ENCODE results near the gene TTC7B. TPM values are rescaled to one million over a fixed set of nuclear protein-coding genes. Genes with fewer than 3 reads are reported as not detected.

The TTC7B gene
- total and polyA plus RNA-seq, 2 of the 8 experiments (the other 6 are each of a cell fraction or from before 2014, with no cell fraction given) = 23.7 to 34.0 TPM

GRCh38 chr14:90760078-90760444 is 56.2 kb downstream of the TTC7B start (continued):
- TF ChIP-seq ZNF274 (IDR thresholded peaks at IDR 0.05; ENCODE audit: borderline replicate concordance, extremely low read depth, low read length) (no peak), SIN3A (conservative IDR thresholded peaks at IDR 0.05 in 1 of 2, IDR thresholded peaks at IDR 0.05 in 1 of 2; ENCODE audit: low read depth in 1 of 2, low read length in 2 of 2) (no peak), CBX5 (IDR thresholded peaks at IDR 0.05; ENCODE audit: low read depth, low read length) (no peak), SP1 (IDR thresholded peaks at IDR 0.05; ENCODE audit: low read depth, low read length) (no peak), EP300 (IDR thresholded peaks at IDR 0.05; ENCODE audit: borderline replicate concordance in 1 of 2, low read depth in 2 of 2, low read length in 2 of 2) (no peak), CHD1 (IDR thresholded peaks at IDR 0.05; ENCODE audit: low read depth, low read length) (no peak), TCF12 (IDR thresholded peaks at IDR 0.05; ENCODE audit: low read depth, low read length) (no peak), SIRT6 (IDR thresholded peaks at IDR 0.05; ENCODE audit: low read length) (no peak)
